GM12878 (cell line): Measurements from ENCODE around the gene NEK2. TPM values are rescaled to one million over a fixed set of nuclear protein-coding genes. Genes with fewer than 3 reads are reported as not detected.

ENCODE experiments used
- ATAC-seq: fragments of 200-7000 bp; cut with Tn5 transposase; 3 replicates; pipeline ENCODE4 v1.9.1; 2020; ENCODE audit warnings: mild to moderate bottlenecking, moderate library complexity
- BruUV-seq: library from RNA; stranded (reverse); fragments of 400-500 nt; replicated peaks from 2 replicates; lab custom pipeline; 2021; lab: Mats Ljungman, UMichigan
- CTCF ChIA-PET: fragments of 300-600 bp; sonication (Branson Sonifier 250); formaldehyde crosslinking; extraction: SDS; loops from one replicate; lab custom pipeline; 2021; ENCODE audit warnings: inconsistent platforms; lab: Yijun Ruan, JAX
- POLR2A ChIA-PET: fragments of 350-600 bp; formaldehyde crosslinking; extraction: SDS; loops from one replicate; lab custom pipeline; 2021; ENCODE audit warnings: inconsistent platforms; lab: Charles Lee
- RAD21 ChIA-PET: fragments of 300-600 bp; sonication (Branson Sonifier 250); formaldehyde crosslinking; loops from one replicate; lab custom pipeline; 2023; ENCODE audit warnings: antibody characterized with exemption; ENCODE audit not compliant: unreplicated experiment; lab: Charles Lee
- SMC1A ChIA-PET: fragments of 300-600 bp; sonication (Branson Sonifier 250); formaldehyde crosslinking; loops from one replicate; lab custom pipeline; 2023; ENCODE audit not compliant: unreplicated experiment, uncharacterized antibody; lab: Charles Lee
- DNase-seq: peaks from one replicate; pipeline ENCODE4 v3.0.0-alpha.2; 2011; ENCODE audit warnings: low read depth, low spot score
- FAIRE-seq: peaks from 3 replicates; lab custom pipeline; 2011; peaks lifted over from hg19 to GRCh38; lab: Jason Lieb, UNC
- H2AFZ ChIP-seq: 2 replicates; pipeline ENCODE4 v1.6.0; 2011; ENCODE audit warnings: low read depth, low read length, control low read depth; ENCODE audit not compliant: control insufficient read depth
- H3K27ac ChIP-seq: 2 replicates; pipeline ENCODE4 v1.5.1; 2011; ENCODE audit warnings: control low read depth; ENCODE audit not compliant: control insufficient read depth, insufficient read depth
- H3K27me3 ChIP-seq, 2 experiments: replicated peaks in 1 of 2; 2 replicates each; pipeline versions ENCODE4 v1.6.0 to v1.6.1; 2011; ENCODE audit warnings: low read length in 1 of 2; ENCODE audit not compliant: control insufficient read depth in 2 of 2, insufficient read depth in 2 of 2
- H3K36me3 ChIP-seq, 2 experiments: 2 replicates each; pipeline ENCODE4 v1.5.1; 2011; ENCODE audit warnings: low read length in 1 of 2; ENCODE audit not compliant: control insufficient read depth in 2 of 2, insufficient read depth in 2 of 2
- H3K4me1 ChIP-seq: 2 replicates; pipeline ENCODE4 v1.6.1; 2011; ENCODE audit warnings: mild to moderate bottlenecking, low read length, moderate library complexity, mixed read lengths; ENCODE audit not compliant: control insufficient read depth, insufficient read depth
- H3K4me2 ChIP-seq: 2 replicates; pipeline ENCODE4 v1.6.0; 2011; ENCODE audit warnings: control low read depth; ENCODE audit not compliant: control insufficient read depth, insufficient read depth
- H3K4me3 ChIP-seq: fragments of 200-600 bp; sonication (generic); 2 replicates; pipeline ENCODE4 v1.5.1; 2016
- H3K79me2 ChIP-seq: 2 replicates; pipeline ENCODE4 v1.6.0; 2011; ENCODE audit warnings: low read length; ENCODE audit not compliant: control insufficient read depth, insufficient read depth
- H3K9ac ChIP-seq: 2 replicates; pipeline ENCODE4 v1.8.0; 2011; ENCODE audit warnings: low read length, control low read depth, mixed read lengths; ENCODE audit not compliant: control insufficient read depth, insufficient read depth
- H3K9me3 ChIP-seq: replicated peaks from 3 replicates; pipeline ENCODE4 v1.5.1; 2011; ENCODE audit warnings: mild to moderate bottlenecking, low read length; ENCODE audit not compliant: control insufficient read depth, insufficient read depth
- H4K20me1 ChIP-seq: 2 replicates; pipeline ENCODE4 v1.6.0; 2011; ENCODE audit not compliant: control insufficient read depth, insufficient read depth
- ATF7 ChIP-seq: fragments of 450-650 bp; IDR thresholded peaks from 2 replicates; pipeline ENCODE4 v1.6.1; 2016; ENCODE audit warnings: low read depth, mild to moderate bottlenecking
- BCL11A ChIP-seq: IDR thresholded peaks from 2 replicates; pipeline ENCODE4 v1.6.1; 2011; ENCODE audit warnings: low read depth, low read length
- CHD1 ChIP-seq: IDR thresholded peaks from 2 replicates; pipeline ENCODE4 v1.6.1; 2012; ENCODE audit warnings: low read depth, low read length, improper control_type of control experiment
- CHD4 ChIP-seq: fragments of 200-600 bp; sonication (generic); IDR thresholded peaks from 2 replicates; pipeline ENCODE4 v1.6.1; 2016; ENCODE audit warnings: mild to moderate bottlenecking
- CREM ChIP-seq: IDR thresholded peaks from 2 replicates; pipeline ENCODE4 v1.6.1; 2014; ENCODE audit warnings: antibody characterized with exemption, low read depth
- ELK1 ChIP-seq: IDR thresholded peaks from 2 replicates; pipeline ENCODE4 v1.6.1; 2012; ENCODE audit warnings: low read depth, low read length, improper control_type of control experiment
- JUNB ChIP-seq: IDR thresholded peaks from 2 replicates; pipeline ENCODE4 v1.6.1; 2016; ENCODE audit warnings: antibody characterized with exemption, mild to moderate bottlenecking
- JUND ChIP-seq: IDR thresholded peaks from 2 replicates; pipeline ENCODE4 v1.6.1; 2012; ENCODE audit warnings: low read depth, mild to moderate bottlenecking, low read length, improper control_type of control experiment, moderate library complexity
- MYC ChIP-seq: IDR thresholded peaks from 2 replicates; pipeline ENCODE4 v1.6.1; 2011; ENCODE audit warnings: mild to moderate bottlenecking, low read length, moderate library complexity, inconsistent platforms; ENCODE audit not compliant: insufficient read depth, insufficient replicate concordance, insufficient read length, severe bottlenecking
- NBN ChIP-seq: fragments of 450-650 bp; IDR thresholded peaks from 2 replicates; pipeline ENCODE4 v1.6.1; 2016
- ZNF217 ChIP-seq: fragments of 450-650 bp; IDR thresholded peaks from 2 replicates; pipeline ENCODE4 v1.6.1; 2017; ENCODE audit warnings: antibody characterized with exemption, mild to moderate bottlenecking
- WGBS: methylation state at CpG from one replicate; pipeline ENCODE4 v1.1.6; 2016; ENCODE audit warnings: low lambda C conversion rate; ENCODE audit not compliant: insufficient replicate concordance, insufficient coverage; ENCODE audit errors: missing lambda C conversion rate; 5-methylcytosine and 5-hydroxymethylcytosine counted together
- in situ Hi-C: fragments of 300-500 bp; cut with MboI; formaldehyde crosslinking; loops from 9 replicates; pipeline ENCODE4 v1.14.3; 2018; ENCODE audit warnings: mixed read lengths
- intact Hi-C: fragments of 100-400 bp; cut with micrococcal nuclease; formaldehyde crosslinking; loops from one replicate; pipeline ENCODE4 v1.14.2; 2022; ENCODE audit not compliant: unreplicated experiment
- polyA plus RNA-seq, 11 experiments: library from polyadenylated mRNA; depleted of rRNA in 4 of 11; unstranded in 6 of 11; stranded (reverse) in 5 of 11; fragments of >200 nt; fragmentation: Nextera tagmentation in 4 of 11; fragmentation: Illumina TruSeq in 1 of 11; extraction: Ambion mirVana in 4 of 11; extraction: Trizol in 1 of 11; gene quantifications; 1 replicate in 1 of 11; 2 replicates in 10 of 11; pipeline versions ENCODE4 v1.2.1 to v1.2.3, GENCODE V29; 2011 to 2016; ENCODE audit warnings: inconsistent platforms in 2 of 11, missing spikeins in 2 of 11, low read depth in 1 of 11
- total RNA-seq, 4 experiments: library from RNA; depleted of rRNA in 3 of 4; stranded (reverse); fragments of >200 nt in 3 of 4; fragmentation: Illumina TruSeq in 1 of 4; extraction: Trizol in 1 of 4; gene quantifications; 2 replicates each; pipeline versions ENCODE4 v1.2.1 to v1.2.3, GENCODE V29; 2013 to 2021

The NEK2 gene
- total and polyA plus RNA-seq, 10 of the 15 experiments (the other 5 are each of a cell fraction or from before 2014, with no cell fraction given), result 16.7 to 49.7 (median 36.9) TPM

GRCh38 chr1:211634931-211635330, 40.5 kb downstream of the NEK2 start:
- TF ChIP-seq NBN (no peak), CHD4 (no peak), ZNF217 (no peak), ELK1 (no peak), BCL11A (no peak), CREM (no peak), JUND (no peak), CHD1 (no peak), ATF7 (no peak), MYC (no peak), JUNB (no peak)
- TF ChIP-seq, all 136 proteins: peak for 0
- no peak for FAIRE-seq
- in situ Hi-C loops, result no loop called here
- Histone ChIP-seq H2AFZ (no peak overlapping the region), H3K79me2 (no peaks in the 10 kb centered on the region), H3K36me3 (no peaks in the 10 kb centered on the region), H3K27me3 (no peaks in the 10 kb centered on the region; a peak in 1 of 4 replicates), H3K4me3 (no peak overlapping the region), H3K4me2 (no peak overlapping the region), H3K27ac (no peak overlapping the region), H3K4me1 (peaks cover 10% of the 10 kb centered on the region), H3K9ac (no peak overlapping the region), H4K20me1 (no peaks in the 10 kb centered on the region; the same call in 1 of the 2 replicates), H3K9me3 (no peaks in the 10 kb centered on the region)
- no peak for DNase-seq
- RAD21 ChIA-PET, result no interaction called here
- intact Hi-C loops, result no loop called here
- ATAC-seq, result no peak
- CTCF ChIA-PET, result interaction anchor here (0.7 to 1.4 kb wide), 3 partner anchors 12 to 120 kb away, joined by 3 to 6 read pairs (median 4); no protein-coding TSS in a partner anchor
- SMC1A ChIA-PET, result interaction anchor here (1.3 kb wide), 3 partner anchors 12 to 158 kb away, joined by 3 to 4 read pairs (median 3); no protein-coding TSS in a partner anchor
- POLR2A ChIA-PET, result no interaction called here
- WGBS, result 62% methylated on average over 4 of the region's 4 CpGs
- BruUV-seq, result no TSS peak
